ENCODE data around the gene ALOX15B.

The ALOX15B gene

GRCh38 chr17:8016632-8017424 lies 22.0 kb upstream of the ALOX15B start:
- Histone ChIP-seq H3K4me1 (ENCODE audit: insufficient read depth, low read length, poor library complexity, severe bottlenecking) (peaks cover 23% of the 10 kb centered on the region), H3F3A (ENCODE audit: low read depth) (no peaks in the 10 kb centered on the region), H3K9me2 (replicated peaks; ENCODE audit: low read depth, low read length) (no peaks in the 10 kb centered on the region), H3K27me3 (ENCODE audit: insufficient read depth, low read length, poor library complexity, severe bottlenecking) (no peaks in the 10 kb centered on the region), H3K36me3 (ENCODE audit: insufficient read depth, low read length) (no peaks in the 10 kb centered on the region), H3K4me2 (ENCODE audit: low read depth, low read length, poor library complexity, severe bottlenecking) (no peak overlapping the region), H3K79me2 (ENCODE audit: insufficient read depth, low read length) (no peaks in the 10 kb centered on the region), H3K9me3 (ENCODE audit: insufficient read depth, low read depth, low read length) (no peaks in the 10 kb centered on the region), H3K9ac (ENCODE audit: low read depth, low read length, poor library complexity, severe bottlenecking) (no peak overlapping the region), H3K4me3 (ENCODE audit: low read length, poor library complexity, severe bottlenecking) (no peak overlapping the region), H2AFZ (ENCODE audit: low read length) (no peak overlapping the region), H4K20me1 (ENCODE audit: insufficient read depth, low read length, poor library complexity, severe bottlenecking) (no peaks in the 10 kb centered on the region)
- TF ChIP-seq EZH2phosphoT487 (IDR thresholded peaks at IDR 0.05; ENCODE audit: borderline replicate concordance), result no peak
- peak; percentile 82 for TF ChIP-seq CTCF (conservative IDR thresholded peaks at IDR 0.05; ENCODE audit: low read length)

GRCh38 chr17:8018436-8018835 lies 20.4 kb upstream of the ALOX15B start:
- Histone ChIP-seq H3K36me3 (ENCODE audit: insufficient read depth, low read length) (no peaks in the 10 kb centered on the region), H3F3A (ENCODE audit: low read depth) (no peaks in the 10 kb centered on the region), H3K4me3 (ENCODE audit: low read length, poor library complexity, severe bottlenecking) (no peak overlapping the region), H3K9ac (ENCODE audit: low read depth, low read length, poor library complexity, severe bottlenecking) (no peak overlapping the region), H2AFZ (ENCODE audit: low read length) (no peak overlapping the region), H3K79me2 (ENCODE audit: insufficient read depth, low read length) (no peaks in the 10 kb centered on the region), H3K27me3 (ENCODE audit: insufficient read depth, low read length, poor library complexity, severe bottlenecking) (no peaks in the 10 kb centered on the region), H3K4me2 (ENCODE audit: low read depth, low read length, poor library complexity, severe bottlenecking) (no peak overlapping the region), H4K20me1 (ENCODE audit: insufficient read depth, low read length, poor library complexity, severe bottlenecking) (no peaks in the 10 kb centered on the region), H3K4me1 (ENCODE audit: insufficient read depth, low read length, poor library complexity, severe bottlenecking) (peaks cover 12% of the 10 kb centered on the region), H3K9me2 (replicated peaks; ENCODE audit: low read depth, low read length) (no peaks in the 10 kb centered on the region), H3K9me3 (ENCODE audit: insufficient read depth, low read depth, low read length) (no peaks in the 10 kb centered on the region)
- TF ChIP-seq EZH2phosphoT487 (IDR thresholded peaks at IDR 0.05; ENCODE audit: borderline replicate concordance) (no peak), CTCF (conservative IDR thresholded peaks at IDR 0.05; ENCODE audit: low read length) (no peak)

GRCh38 chr17:8019166-8019565 lies 19.7 kb upstream of the ALOX15B start:
- no peaks in the 10 kb centered on the region for H3K9me3 ChIP-seq (ENCODE audit: insufficient read depth, low read depth, low read length)
- no peaks in the 10 kb centered on the region for H3K79me2 ChIP-seq (ENCODE audit: insufficient read depth, low read length)
- H2AFZ ChIP-seq (ENCODE audit: low read length), result no peak overlapping the region
- no peak for TF ChIP-seq EZH2phosphoT487 (IDR thresholded peaks at IDR 0.05; ENCODE audit: borderline replicate concordance)
- TF ChIP-seq CTCF (conservative IDR thresholded peaks at IDR 0.05; ENCODE audit: low read length), result no peak
- no peaks in the 10 kb centered on the region for H3K36me3 ChIP-seq (ENCODE audit: insufficient read depth, low read length)
- H3K9ac ChIP-seq (ENCODE audit: low read depth, low read length, poor library complexity, severe bottlenecking), result no peak overlapping the region
- no peaks in the 10 kb centered on the region for H3F3A ChIP-seq (ENCODE audit: low read depth)
- no peak overlapping the region for H3K4me3 ChIP-seq (ENCODE audit: low read length, poor library complexity, severe bottlenecking)
- peaks cover 5% of the 10 kb centered on the region for H3K4me1 ChIP-seq (ENCODE audit: insufficient read depth, low read length, poor library complexity, severe bottlenecking)
- H3K27me3 ChIP-seq (ENCODE audit: insufficient read depth, low read length, poor library complexity, severe bottlenecking), result no peaks in the 10 kb centered on the region
- no peaks in the 10 kb centered on the region for H3K9me2 ChIP-seq (replicated peaks; ENCODE audit: low read depth, low read length)
- H3K4me2 ChIP-seq (ENCODE audit: low read depth, low read length, poor library complexity, severe bottlenecking), result no peak overlapping the region
- no peaks in the 10 kb centered on the region for H4K20me1 ChIP-seq (ENCODE audit: insufficient read depth, low read length, poor library complexity, severe bottlenecking)

Data from Loucy (cell line).